DMS 273 (cell line): ENCODE data around the gene CLDN2.
A peak's percentile ranks its signal among the peaks of the same experiment; 100 is the strongest.
"Not testable (repeated sequence)": the region's sequence is repeated elsewhere in the genome, so short reads cannot be mapped to it uniquely, and the experiment has no call there.

Source experiments
- DNase-seq: peaks from one replicate; lab custom pipeline; 2025; ENCODE audit not compliant: unreplicated experiment; lab: John Stamatoyannopoulos, UW

Gene CLDN2

GRCh38 chrX:106919932-106920452 is at the start of gene CLDN2:
Gene CLDN2 (plus strand): TSS chrX:106920402. CDS start chrX:106928229, 7,827 bp downstream.
- no peak for DNase-seq

- DNase-seq = not testable (repeated sequence)
These were observed 47.4 kb upstream of the CLDN2 start for GRCh38 chrX:106872796-106873195.

- peak; percentile 72 for DNase-seq
These were observed 46.1 kb upstream of the CLDN2 start for GRCh38 chrX:106874075-106874474.

GRCh38 chrX:106875151-106875550 is 45.1 kb upstream of the CLDN2 start:
- no peak for DNase-seq

GRCh38 chrX:106889468-106889867 is 30.7 kb upstream of the CLDN2 start:
- DNase-seq = no peak

- no peak for DNase-seq
These were observed 28.3 kb upstream of the CLDN2 start for GRCh38 chrX:106891762-106892460.

- DNase-seq = peak; percentile 85
These were observed 25.8 kb upstream of the CLDN2 start for GRCh38 chrX:106894392-106894909.

GRCh38 chrX:106894978-106895452 is 25.2 kb upstream of the CLDN2 start:
- DNase-seq = peak; percentile 13

- DNase-seq = no peak
These were observed 22.9 kb upstream of the CLDN2 start for GRCh38 chrX:106897259-106897658.

GRCh38 chrX:106898462-106898861 is 21.7 kb upstream of the CLDN2 start:
- peak; percentile 76 for DNase-seq

GRCh38 chrX:106899276-106899675 is 20.9 kb upstream of the CLDN2 start:
- no peak for DNase-seq

- DNase-seq = no peak
These were observed 20.4 kb upstream of the CLDN2 start for GRCh38 chrX:106899841-106900240.

GRCh38 chrX:106901341-106901740 is 18.9 kb upstream of the CLDN2 start:
- DNase-seq = no peak

- no peak for DNase-seq
These were observed 18.4 kb upstream of the CLDN2 start for GRCh38 chrX:106901781-106902219.

- DNase-seq = no peak
These were observed 17.5 kb upstream of the CLDN2 start for GRCh38 chrX:106902684-106903083.

GRCh38 chrX:106903291-106903824 is 16.8 kb upstream of the CLDN2 start, which contains the start of gene RIPPLY1:
Gene RIPPLY1 (minus strand): TSS chrX:106903341. CDS start chrX:106903287, 54 bp downstream.
- DNase-seq = peak; percentile 41

- DNase-seq = peak; percentile 30
These were observed 16.2 kb upstream of the CLDN2 start for GRCh38 chrX:106903856-106904528.

GRCh38 chrX:106905064-106905708 is 15.0 kb upstream of the CLDN2 start:
- no peak for DNase-seq

- no peak for DNase-seq
These were observed 13.8 kb upstream of the CLDN2 start for GRCh38 chrX:106906361-106906760.

GRCh38 chrX:106912864-106913263 is 7.3 kb upstream of the CLDN2 start:
- DNase-seq = no peak
